Memory B cell (primary cell): ENCODE results near the gene GLOD4.
A peak's percentile ranks its signal among the peaks of the same experiment; 100 is the strongest.
"Not testable (repeated sequence)": the region's sequence is repeated elsewhere in the genome, so short reads cannot be mapped to it uniquely, and the experiment has no call there.

ENCODE experiments used
- ATAC-seq: fragments of 150-1000 bp; cut with Tn5 transposase; 2 replicates; pipeline ENCODE4 v1.10.0; 2021; ENCODE audit warnings: low read depth, mild to moderate bottlenecking, moderate library complexity
- DNase-seq, 2 donors: peaks; one replicate each; pipeline ENCODE4 v3.0.0; 2022; ENCODE audit warnings: low spot score in 2 of 2
- H3K27ac Mint-ChIP-seq: one replicate; pipeline ENCODE4 v1.8.0; 2022; ENCODE audit warnings: mild to moderate bottlenecking, moderate library complexity, mixed read lengths
- H3K27me3 Mint-ChIP-seq: one replicate; pipeline ENCODE4 v1.8.0; 2022; ENCODE audit warnings: mixed read lengths
- H3K36me3 Mint-ChIP-seq: one replicate; pipeline ENCODE4 v1.8.0; 2022; ENCODE audit warnings: mild to moderate bottlenecking, mixed read lengths
- H3K4me1 Mint-ChIP-seq: one replicate; pipeline ENCODE4 v1.8.0; 2022; ENCODE audit warnings: mixed read lengths
- H3K4me3 Mint-ChIP-seq: one replicate; pipeline ENCODE4 v1.8.0; 2022; ENCODE audit warnings: mild to moderate bottlenecking, moderate library complexity, mixed read lengths
- H3K9me3 Mint-ChIP-seq: one replicate; pipeline ENCODE4 v1.8.0; 2022; ENCODE audit warnings: mixed read lengths

Gene GLOD4

DNA sequence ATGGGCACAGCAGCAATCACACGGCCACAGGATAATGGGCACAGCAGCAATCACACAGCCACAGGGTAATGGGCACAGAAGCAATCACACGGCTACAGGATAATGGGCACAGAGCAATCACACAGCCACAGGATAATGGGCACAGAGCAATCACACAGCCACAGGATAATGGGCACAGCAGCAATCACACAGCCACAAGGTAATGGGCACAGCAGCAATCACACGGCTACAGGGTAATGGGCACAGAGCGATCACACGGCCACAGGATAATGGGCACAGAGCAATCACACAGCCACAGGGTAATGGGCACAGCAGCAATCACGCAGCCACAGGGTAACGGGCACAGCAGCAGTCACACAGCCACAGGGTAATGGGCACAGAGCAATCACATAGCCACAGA is 32.7 kb downstream of the GLOD4 start:
- H3K4me3 Mint-ChIP-seq, H3K27me3 Mint-ChIP-seq, ATAC-seq, DNase-seq, H3K27ac Mint-ChIP-seq, H3K9me3 Mint-ChIP-seq: not testable (repeated sequence)
- Mint-ChIP-seq H3K4me1 (peaks cover 35% of the 10 kb centered on the region), H3K36me3 (peaks cover 11% of the 10 kb centered on the region)

DNA sequence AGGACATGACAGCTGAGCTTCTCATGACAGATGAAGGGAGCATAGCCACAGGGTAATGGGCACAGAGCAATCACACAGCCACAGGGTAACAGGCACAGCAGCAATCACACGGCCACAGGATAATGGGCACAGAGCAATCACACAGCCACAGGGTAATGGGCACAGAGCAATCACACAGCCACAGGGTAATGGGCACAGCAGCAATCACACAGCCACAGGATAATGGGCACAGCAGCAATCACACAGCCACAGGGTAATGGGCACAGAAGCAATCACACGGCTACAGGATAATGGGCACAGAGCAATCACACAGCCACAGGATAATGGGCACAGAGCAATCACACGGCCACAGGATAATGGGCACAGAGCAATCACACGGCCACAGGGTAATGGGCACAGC is 33.5 kb downstream of the GLOD4 start:
- H3K4me1 Mint-ChIP-seq = peaks cover 35% of the 10 kb centered on the region
- H3K36me3 Mint-ChIP-seq = peaks cover 14% of the 10 kb centered on the region
- H3K4me3 Mint-ChIP-seq, DNase-seq, H3K27me3 Mint-ChIP-seq, ATAC-seq, H3K9me3 Mint-ChIP-seq, H3K27ac Mint-ChIP-seq: not testable (repeated sequence)

DNA sequence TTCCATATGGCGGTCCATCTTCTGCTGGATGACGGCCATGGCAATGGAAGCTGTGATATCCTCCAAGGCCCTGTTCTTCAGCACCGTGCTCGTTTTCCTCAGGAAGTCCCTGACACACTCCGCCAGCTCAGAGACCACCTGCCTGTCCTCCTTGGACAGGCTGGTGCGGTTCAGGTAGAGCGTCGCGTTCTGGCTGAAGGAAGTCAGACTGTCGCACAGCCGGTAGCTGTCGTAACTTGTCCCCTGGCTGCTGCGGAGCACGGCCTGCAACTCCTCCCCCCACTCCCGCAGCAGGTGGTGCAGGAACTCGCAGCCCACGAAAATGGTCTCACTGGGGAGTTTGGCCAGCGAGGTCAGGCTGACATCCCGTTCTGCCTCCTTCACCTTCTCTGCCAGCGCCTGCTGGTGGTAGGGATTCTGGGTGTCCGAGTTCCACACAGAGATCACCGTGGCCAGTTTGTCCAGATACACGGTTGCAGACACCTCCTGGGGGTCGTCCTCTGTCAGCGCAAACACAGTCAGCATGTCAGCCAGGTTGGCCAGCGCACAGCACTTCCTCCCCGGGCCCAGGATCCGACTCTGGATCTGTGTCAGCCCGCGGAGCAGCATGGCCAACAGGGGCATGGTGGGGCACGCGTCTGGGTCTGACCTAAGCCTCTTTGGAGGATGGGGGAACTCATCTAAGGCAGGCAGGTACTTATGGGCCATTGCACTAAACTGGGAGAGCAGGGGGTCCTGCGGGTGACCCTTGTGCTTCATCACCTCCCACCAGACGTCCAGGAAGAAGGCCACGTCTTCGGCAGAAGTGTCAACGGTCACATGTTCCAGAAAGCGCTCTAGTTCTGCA is 35.1 kb downstream of the GLOD4 start:
- Mint-ChIP-seq H3K36me3 (peaks cover 14% of the 10 kb centered on the region), H3K27ac (no peak overlapping the region), H3K4me1 (peaks cover 29% of the 10 kb centered on the region), H3K9me3 (no peaks in the 10 kb centered on the region), H3K4me3 (no peak overlapping the region), H3K27me3 (no peaks in the 10 kb centered on the region)
- DNase-seq (no peak), ATAC-seq (no peak)

DNA sequence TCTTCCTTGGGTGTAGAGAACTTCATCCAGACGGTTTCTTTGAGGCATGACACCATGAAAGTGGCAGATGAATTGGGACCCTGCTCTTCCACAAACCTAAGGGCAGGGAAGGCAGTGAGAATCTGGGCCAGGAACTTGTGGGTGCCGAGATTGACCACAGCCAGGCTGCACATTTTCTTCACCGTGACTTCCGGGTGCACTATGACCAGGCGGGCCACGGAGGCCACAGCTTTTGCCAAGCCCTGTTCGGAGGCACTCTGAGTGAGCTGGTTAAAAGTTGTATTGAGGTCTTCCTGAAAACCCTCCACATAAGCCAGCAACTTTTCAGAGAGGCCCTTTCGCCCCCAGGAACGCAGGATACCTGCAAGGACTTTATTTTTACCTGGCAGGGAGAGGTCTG is 35.9 kb downstream of the GLOD4 start:
- peaks cover 27% of the 10 kb centered on the region for H3K4me1 Mint-ChIP-seq
- H3K4me3 Mint-ChIP-seq = no peak overlapping the region
- H3K27ac Mint-ChIP-seq = no peak overlapping the region
- H3K36me3 Mint-ChIP-seq = peaks cover 14% of the 10 kb centered on the region
- no peaks in the 10 kb centered on the region for H3K9me3 Mint-ChIP-seq
- H3K27me3 Mint-ChIP-seq = no peaks in the 10 kb centered on the region
- ATAC-seq (no peak), DNase-seq (no peak)

DNA sequence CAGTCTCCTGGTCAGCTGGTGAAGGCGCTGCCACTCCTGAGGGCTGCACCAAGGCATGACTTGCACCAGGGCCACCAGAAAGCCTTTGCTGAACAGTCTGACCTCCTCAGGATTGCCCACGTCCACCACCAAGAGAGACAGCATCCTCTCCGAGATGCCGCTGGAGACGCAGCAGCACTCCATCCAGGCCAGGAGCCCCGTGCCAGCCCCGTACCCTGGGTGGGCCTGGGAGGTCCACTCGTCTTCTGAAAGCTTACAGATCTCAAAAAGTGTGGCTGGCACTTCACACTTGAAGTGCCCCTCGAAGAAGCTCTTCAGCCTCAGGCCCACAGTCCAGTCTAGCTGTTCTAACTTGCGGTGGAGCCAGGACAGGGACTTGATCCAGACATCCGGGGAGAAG is 36.7 kb downstream of the GLOD4 start:
- Mint-ChIP-seq H3K4me1 (peaks cover 25% of the 10 kb centered on the region), H3K36me3 (peaks cover 14% of the 10 kb centered on the region), H3K4me3 (no peak overlapping the region), H3K27ac (no peak overlapping the region), H3K27me3 (no peaks in the 10 kb centered on the region), H3K9me3 (no peaks in the 10 kb centered on the region)
- no peak for DNase-seq
- no peak for ATAC-seq

DNA sequence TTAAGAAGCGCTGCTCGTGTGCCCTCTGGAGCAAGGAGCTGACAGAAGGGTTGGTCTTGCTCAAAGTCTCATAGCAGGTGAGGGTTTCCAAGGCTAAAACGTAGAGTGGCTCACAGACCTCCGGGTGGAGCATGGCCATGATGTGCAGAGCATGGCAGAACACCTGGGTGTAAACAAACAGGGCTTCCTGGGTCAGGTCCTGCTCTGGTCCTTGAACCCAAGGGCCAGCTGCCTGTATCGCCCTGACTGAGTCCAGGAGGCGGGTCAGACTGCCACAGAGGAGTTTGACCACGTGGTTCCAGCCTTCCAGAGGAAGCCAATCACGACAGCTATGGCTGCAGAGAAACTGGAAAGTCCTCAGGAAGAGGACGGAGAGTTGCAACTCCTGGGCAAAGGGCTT is 37.1 kb downstream of the GLOD4 start:
- H3K27me3 Mint-ChIP-seq = no peaks in the 10 kb centered on the region
- H3K27ac Mint-ChIP-seq = no peak overlapping the region
- peaks cover 14% of the 10 kb centered on the region for H3K36me3 Mint-ChIP-seq
- peaks cover 24% of the 10 kb centered on the region for H3K4me1 Mint-ChIP-seq
- ATAC-seq = no peak
- H3K4me3 Mint-ChIP-seq = no peak overlapping the region
- DNase-seq = no peak
- no peaks in the 10 kb centered on the region for H3K9me3 Mint-ChIP-seq

DNA sequence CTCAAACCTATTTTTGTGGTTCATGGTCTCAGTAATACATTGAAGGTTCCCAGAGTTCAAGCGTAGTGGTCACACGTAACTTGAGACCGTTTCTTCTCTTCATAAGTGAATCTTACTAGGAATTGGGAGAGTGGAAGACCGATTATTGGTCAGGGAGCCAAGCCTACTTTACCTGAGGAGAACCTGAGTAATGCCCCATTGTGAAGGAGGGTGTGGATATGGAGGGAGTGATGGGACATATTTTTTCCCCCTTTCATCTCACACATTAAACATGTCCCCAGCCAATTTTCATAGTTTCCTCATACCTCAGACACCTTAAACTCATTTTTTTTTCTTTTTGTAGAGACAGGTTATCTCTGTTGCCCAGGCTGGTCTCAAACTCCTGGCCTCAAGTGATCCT is 38.9 kb downstream of the GLOD4 start:
- peaks cover 14% of the 10 kb centered on the region for H3K4me1 Mint-ChIP-seq
- DNase-seq (no peak), ATAC-seq (no peak)
- peaks cover 12% of the 10 kb centered on the region for H3K36me3 Mint-ChIP-seq
- peak overlapping the region; percentile 80 for H3K27ac Mint-ChIP-seq
- no peaks in the 10 kb centered on the region for H3K9me3 Mint-ChIP-seq
- no peaks in the 10 kb centered on the region for H3K27me3 Mint-ChIP-seq
- H3K4me3 Mint-ChIP-seq = no peak overlapping the region

DNA sequence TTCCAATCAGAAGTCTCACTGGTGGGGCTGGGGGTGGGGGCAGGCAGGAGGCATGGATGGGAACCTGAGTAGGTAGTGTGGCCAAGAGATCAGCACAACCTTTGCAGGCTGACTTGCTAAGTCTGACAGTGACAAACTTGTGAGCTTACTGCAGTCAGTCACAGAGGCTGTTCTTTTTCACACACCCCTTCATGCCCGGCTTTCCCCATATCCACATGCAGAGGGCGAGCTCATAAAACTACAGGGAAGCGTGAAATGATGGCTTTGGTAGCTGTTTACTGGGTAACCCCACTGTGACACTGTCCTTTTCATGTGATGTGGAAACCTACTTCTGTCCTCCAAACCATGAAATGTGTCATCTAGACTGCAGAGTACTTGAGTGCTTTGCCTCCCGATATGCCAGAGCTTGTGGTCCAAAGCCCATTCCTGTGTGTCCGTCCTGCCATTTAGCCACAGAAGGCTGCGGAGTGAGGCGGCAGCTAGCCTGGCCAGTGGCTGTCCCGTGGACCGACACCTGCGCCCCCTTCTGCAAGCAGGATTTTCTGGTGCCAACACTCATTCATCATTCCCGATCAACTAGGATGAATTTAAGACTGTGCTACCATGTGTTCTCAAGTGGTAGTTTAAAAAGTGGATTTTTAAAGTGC is 39.8 kb downstream of the GLOD4 start:
- Mint-ChIP-seq H3K36me3 (peaks cover 7% of the 10 kb centered on the region), H3K27me3 (no peaks in the 10 kb centered on the region), H3K27ac (peak overlapping the region; percentile 55), H3K9me3 (no peaks in the 10 kb centered on the region), H3K4me3 (no peak overlapping the region), H3K4me1 (peaks cover 11% of the 10 kb centered on the region)
- no peak for DNase-seq
- ATAC-seq = no peak

DNA sequence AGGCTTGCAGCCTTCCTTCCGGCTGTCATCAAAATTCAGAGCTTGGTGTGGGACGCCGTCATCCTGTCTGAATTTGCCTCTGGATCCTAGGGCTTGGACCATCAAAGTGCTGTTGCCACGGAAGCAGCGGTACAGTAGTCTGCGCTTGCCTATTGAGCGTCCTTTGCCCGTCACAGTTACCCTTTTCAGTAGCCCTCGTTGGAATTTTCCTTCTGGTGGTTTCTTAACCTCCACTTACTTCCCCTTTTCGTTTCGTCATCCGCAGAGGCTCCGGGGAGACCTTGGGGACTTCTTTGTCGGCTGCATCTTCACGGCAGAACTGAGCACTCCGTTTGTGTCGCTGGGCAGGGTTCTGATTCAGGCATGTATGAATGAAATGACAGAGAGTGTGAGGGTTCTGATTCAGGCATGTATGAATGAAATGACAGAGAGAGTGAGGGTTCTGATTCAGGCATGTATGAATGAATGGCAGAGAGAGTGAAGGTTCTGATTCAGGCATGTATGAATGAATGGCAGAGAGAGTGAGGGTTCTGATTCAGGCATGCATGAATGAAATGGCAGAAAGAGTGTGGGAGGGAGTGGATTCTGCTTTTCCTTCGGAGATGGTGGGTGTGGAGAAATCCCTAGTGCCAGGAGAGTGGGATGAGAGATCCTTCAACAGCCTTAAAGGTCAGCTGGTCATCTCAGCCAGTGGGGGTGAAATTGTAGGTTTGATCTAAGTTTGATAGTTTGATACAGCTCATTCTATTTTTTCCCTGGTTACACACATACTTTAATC is 41.7 kb downstream of the GLOD4 start:
- DNase-seq = peak; percentile 58 to 78

DNA sequence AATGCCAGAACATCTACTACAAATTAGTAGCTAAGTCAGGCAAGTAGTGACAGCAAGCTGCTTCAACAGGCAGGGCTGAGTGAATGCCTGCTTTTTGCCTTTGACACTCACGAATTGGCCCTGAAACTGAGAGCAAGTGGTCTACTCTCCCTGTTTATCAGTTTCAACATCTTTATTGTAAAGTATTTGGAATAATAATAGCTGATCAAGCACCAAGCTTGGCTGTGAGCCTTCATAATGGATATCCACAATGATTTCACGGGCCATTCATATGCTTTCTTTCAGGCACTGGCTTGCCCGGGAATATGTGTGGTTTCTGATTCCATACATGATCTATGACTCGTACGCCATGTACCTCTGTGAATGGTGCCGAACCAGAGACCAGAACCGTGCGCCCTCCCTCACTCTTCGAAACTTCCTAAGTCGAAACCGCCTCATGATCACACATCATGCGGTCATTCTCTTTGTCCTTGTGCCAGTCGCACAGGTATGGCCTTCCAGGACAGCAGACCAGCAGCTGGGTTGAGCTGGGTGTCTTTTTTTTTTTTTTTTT is 44.4 kb downstream of the GLOD4 start:
- no peak for ATAC-seq
- no peaks in the 10 kb centered on the region for H3K36me3 Mint-ChIP-seq

More for the DNA sequence above, 41.7 kb downstream of the GLOD4 start:
- ATAC-seq = peak; percentile 93
- peaks cover 4% of the 10 kb centered on the region for H3K36me3 Mint-ChIP-seq
- H3K4me3 Mint-ChIP-seq = peak overlapping the region; percentile 53
- peaks cover 11% of the 10 kb centered on the region for H3K4me1 Mint-ChIP-seq
- H3K27ac Mint-ChIP-seq = peak overlapping the region; percentile 92
- H3K27me3 Mint-ChIP-seq = no peaks in the 10 kb centered on the region
- H3K9me3 Mint-ChIP-seq = no peaks in the 10 kb centered on the region

DNA sequence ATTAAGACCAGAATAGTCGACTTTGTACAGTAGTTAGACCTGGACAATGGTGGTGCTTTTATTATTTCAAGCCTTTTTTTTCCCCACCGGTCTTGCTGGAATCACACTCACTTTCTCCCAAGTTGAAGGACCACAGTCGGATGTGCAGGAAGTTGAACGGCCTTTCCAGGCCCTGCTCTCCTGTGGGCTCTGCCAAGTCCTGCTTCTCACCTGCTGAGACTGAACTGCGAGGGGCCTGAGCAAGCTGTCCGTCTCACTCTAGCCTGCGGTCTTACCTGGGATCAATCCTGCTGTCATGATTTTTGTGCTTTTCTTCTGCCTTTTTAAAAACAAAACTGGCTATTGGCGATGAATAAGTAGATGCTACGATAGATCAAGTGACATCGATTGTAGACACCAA is 48.3 kb downstream of the GLOD4 start:
- Mint-ChIP-seq H3K36me3 (no peaks in the 10 kb centered on the region), H3K4me3 (peak overlapping the region; percentile 87), H3K27ac (no peak overlapping the region), H3K9me3 (no peaks in the 10 kb centered on the region), H3K27me3 (no peaks in the 10 kb centered on the region), H3K4me1 (peaks cover 4% of the 10 kb centered on the region)
- DNase-seq = no peak
- no peak for ATAC-seq

More for the DNA sequence above, 44.4 kb downstream of the GLOD4 start:
- Mint-ChIP-seq H3K4me1 (peaks cover 13% of the 10 kb centered on the region), H3K27ac (no peak overlapping the region), H3K27me3 (no peaks in the 10 kb centered on the region), H3K9me3 (no peaks in the 10 kb centered on the region), H3K4me3 (no peak overlapping the region)
- DNase-seq = no peak

DNA sequence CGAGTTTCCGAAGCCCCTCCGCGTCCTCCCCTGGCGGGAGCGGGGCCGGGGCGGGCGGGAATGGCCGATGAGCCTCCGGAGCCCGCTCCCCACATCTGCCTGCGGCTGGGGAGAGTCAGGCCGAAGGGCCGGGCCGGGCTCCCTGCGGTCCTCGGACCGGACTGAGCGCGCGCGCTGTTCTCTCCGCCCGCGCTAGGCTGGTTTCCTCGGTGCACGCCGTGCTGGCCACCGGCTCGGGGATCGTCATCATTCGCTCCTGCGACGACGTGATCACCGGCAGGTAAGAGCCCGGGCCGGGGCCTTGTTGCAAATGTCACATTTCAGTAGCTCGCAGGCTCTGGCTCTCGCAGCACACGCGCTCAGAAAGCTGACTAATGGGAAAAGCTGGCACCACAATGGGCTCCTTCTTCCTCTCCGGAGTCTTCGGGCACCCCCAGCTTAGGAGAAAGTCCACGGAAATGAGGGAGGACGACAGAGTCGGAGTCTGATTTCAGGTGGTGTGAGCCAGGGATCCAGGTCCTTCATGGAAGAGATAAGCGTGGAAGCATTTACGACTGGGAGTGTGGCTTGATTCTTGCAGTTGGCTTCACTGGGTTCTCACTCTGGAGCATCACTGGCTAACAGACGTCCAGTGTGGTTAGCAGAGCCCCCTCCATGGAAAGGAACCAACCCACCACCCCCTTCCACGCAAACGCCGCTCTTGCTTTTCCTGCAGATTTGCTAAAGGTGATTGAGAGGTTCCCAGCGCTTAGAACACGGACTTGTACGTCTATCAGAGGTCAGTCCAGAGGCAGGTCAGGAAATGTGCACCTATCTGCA is 49.0 kb downstream of the GLOD4 start:
- peaks cover 4% of the 10 kb centered on the region for H3K4me1 Mint-ChIP-seq
- DNase-seq = peak in 1 of 2 donors; percentile 17

More for the DNA sequence above, 49.0 kb downstream of the GLOD4 start:
- ATAC-seq = peak; percentile 47
- Mint-ChIP-seq H3K27me3 (no peaks in the 10 kb centered on the region), H3K9me3 (no peaks in the 10 kb centered on the region), H3K36me3 (no peaks in the 10 kb centered on the region), H3K4me3 (peak overlapping the region; percentile 87), H3K27ac (peak overlapping the region; percentile 41)
